ENCODE measurements around the gene MRPS12. TPM values are rescaled to one million over a fixed set of nuclear protein-coding genes. Genes with fewer than 3 reads are reported as not detected.
A peak's percentile ranks its signal among the peaks of the same experiment; 100 is the strongest.

Gene MRPS12
- total RNA-seq, 4 donors from 2014 or later = 17.7 to 33.6 (median 22.1) TPM

- Histone ChIP-seq H3K27ac (no peak overlapping the region), H3K36me3 (no peaks in the 10 kb centered on the region), H3K27me3 (peaks cover 5% of the 10 kb centered on the region), H3K9me3 (no peaks in the 10 kb centered on the region), H3K4me3 (replicated peaks in 1 of 3) (no peak overlapping the region), H3K4me1 (peaks cover 0 to 7% of the 10 kb centered on the region in 2 donors)
- 82 to 98% methylated on average over 2 of the region's 2 CpGs for WGBS, 2 donors
- TF ChIP-seq POLR2A (IDR thresholded peaks at IDR 0.05) (no peak), CTCF (IDR thresholded peaks at IDR 0.05) (no peak)
- DNase-seq = no peak
- intact Hi-C loops (cut with DNase I) = no loop called here
Observed at GRCh38 chr19:38971672-38972071, 40.9 kb downstream of the MRPS12 start.

- Histone ChIP-seq H3K27me3 (peaks cover 5% of the 10 kb centered on the region), H3K4me1 (peaks cover 0 to 7% of the 10 kb centered on the region in 2 donors), H3K9me3 (no peaks in the 10 kb centered on the region), H3K27ac (peak overlapping the region in 1 of 3 donors; percentile 65), H3K36me3 (no peaks in the 10 kb centered on the region), H3K4me3 (replicated peaks in 1 of 3) (peak overlapping the region in 1 of 3 donors; percentile 41)
- WGBS, 2 donors = 54 to 68% methylated on average over 19 of the region's 19 CpGs
- TF ChIP-seq CTCF (IDR thresholded peaks at IDR 0.05) = no peak
- TF ChIP-seq POLR2A (IDR thresholded peaks at IDR 0.05) = no peak
- intact Hi-C loops (cut with DNase I) = no loop called here
- DNase-seq = peak in 1 of 2 donors; percentile 6
Observed at GRCh38 chr19:38974624-38975213, 44.0 kb downstream of the MRPS12 start.

GRCh38 chr19:38975214-38975860 is 44.6 kb downstream of the MRPS12 start, which contains the start of gene FBXO17:
TSS of gene FBXO17 (minus strand) at chr19:38975742. CDS start at chr19:38950319, 25,423 bp downstream.
- Histone ChIP-seq H3K9me3 (no peaks in the 10 kb centered on the region), H3K27me3 (peaks cover 5% of the 10 kb centered on the region), H3K4me1 (peaks cover 0 to 7% of the 10 kb centered on the region in 2 donors), H3K27ac (peak within 1 kb of the TSS; percentile 29 to 73 (median 65)), H3K36me3 (no peaks in the 10 kb centered on the region), H3K4me3 (replicated peaks in 1 of 3) (peak within 1 kb of the TSS in 1 of 3 donors; percentile 41)
- TF ChIP-seq CTCF (IDR thresholded peaks at IDR 0.05) (no peak), POLR2A (IDR thresholded peaks at IDR 0.05) (no peak)
- 7 to 20% methylated on average over 2 to 12 of the region's 63 CpGs for WGBS, 2 donors
- DNase-seq = peak in 1 of 2 donors; percentile 6
- intact Hi-C loops (cut with DNase I) = no loop called here

GRCh38 chr19:38975861-38976271 is 45.1 kb downstream of the MRPS12 start:
- TF ChIP-seq POLR2A (IDR thresholded peaks at IDR 0.05) = no peak
- TF ChIP-seq CTCF (IDR thresholded peaks at IDR 0.05) = no peak
- Histone ChIP-seq H3K36me3 (no peaks in the 10 kb centered on the region), H3K9me3 (no peaks in the 10 kb centered on the region), H3K4me3 (replicated peaks in 1 of 3) (peak overlapping the region in 1 of 3 donors; percentile 41), H3K27ac (peak overlapping the region in 2 of 3 donors; percentile 65 to 73), H3K27me3 (peaks cover 5% of the 10 kb centered on the region), H3K4me1 (peaks cover 0 to 7% of the 10 kb centered on the region in 2 donors)
- 8 to 9% methylated on average over 6 to 20 of the region's 22 CpGs for whole genome bisulfite sequencing, 2 donors
- intact Hi-C loops (cut with DNase I) = no loop called here
- no peak for DNase-seq
